Activated CD8-positive, alpha-beta T cell treated with anti-CD3 and anti-CD28 coated beads for 36 hours (primary cell): ENCODE results near the gene ZDHHC15. TPM values are rescaled to one million over a fixed set of nuclear protein-coding genes. Genes with fewer than 3 reads are reported as not detected.
"Not testable (repeated sequence)": the region's sequence is repeated elsewhere in the genome, so short reads cannot be mapped to it uniquely, and the experiment has no call there.

ENCODE experiments used
- ATAC-seq: fragments of 200-7000 bp; cut with Tn5 transposase; one replicate; pipeline ENCODE4 v1.10.0; 2021; ENCODE audit warnings: mild to moderate bottlenecking, moderate library complexity
- CTCF ChIA-PET: fragments of 350-600 bp; sonication (Branson Sonifier 250); formaldehyde crosslinking; loops from one replicate; lab custom pipeline; 2021; ENCODE audit warnings: antibody characterized with exemption; lab: Charles Lee
- POLR2A ChIA-PET: fragments of 350-600 bp; sonication (Branson Sonifier 250); formaldehyde crosslinking; loops from one replicate; lab custom pipeline; 2021; ENCODE audit warnings: antibody characterized with exemption; lab: Charles Lee
- DNase-seq: peaks from one replicate; pipeline ENCODE4 v3.0.0-alpha.2; 2020
- H3K27ac Mint-ChIP-seq: one replicate; pipeline ENCODE4 v1.8.0; 2021; ENCODE audit warnings: mild to moderate bottlenecking, mixed read lengths
- H3K27me3 Mint-ChIP-seq: one replicate; pipeline ENCODE4 v1.8.0; 2021; ENCODE audit warnings: mixed read lengths
- H3K36me3 Mint-ChIP-seq: one replicate; pipeline ENCODE4 v1.8.0; 2021; ENCODE audit warnings: low read depth, mixed read lengths
- H3K4me1 Mint-ChIP-seq: one replicate; pipeline ENCODE4 v1.8.0; 2021; ENCODE audit warnings: low read depth, mixed read lengths
- H3K4me3 Mint-ChIP-seq: one replicate; pipeline ENCODE4 v1.8.0; 2021; ENCODE audit warnings: mild to moderate bottlenecking, moderate library complexity, mixed read lengths
- H3K9me3 Mint-ChIP-seq: one replicate; pipeline ENCODE4 v1.8.0; 2021; ENCODE audit warnings: mixed read lengths
- CTCF ChIP-seq: fragments of 200-600 bp; IDR thresholded peaks from one replicate; pipeline ENCODE4 v1.8.0; 2022; ENCODE audit warnings: antibody characterized with exemption, mild to moderate bottlenecking
- intact Hi-C: fragments of 100-400 bp; cut with micrococcal nuclease; formaldehyde crosslinking; loops from one replicate; pipeline ENCODE4 v1.10.0; 2022
- total RNA-seq, 2 experiments: library from RNA; stranded (reverse); gene quantifications; one replicate each; pipeline ENCODE4 v1.2.3, GENCODE V29; 2021

ZDHHC15 gene
- total RNA-seq, 2 experiments from 2014 or later = 0.16 to 0.27 TPM

- intact Hi-C loops = no loop called here
- no peak for TF ChIP-seq CTCF
- ATAC-seq (no peak), DNase-seq (no peak)
- Mint-ChIP-seq H3K27me3 (no peaks in the 10 kb centered on the region), H3K36me3 (no peaks in the 10 kb centered on the region), H3K4me3 (no peak overlapping the region), H3K9me3 (peaks cover 5% of the 10 kb centered on the region), H3K4me1 (no peaks in the 10 kb centered on the region), H3K27ac (no peak overlapping the region)
- CTCF ChIA-PET = no interaction called here
- POLR2A ChIA-PET = no interaction called here
These were observed 38.9 kb downstream of the ZDHHC15 start for GRCh38 chrX:75483933-75484332.

- peaks cover 19% of the 10 kb centered on the region for H3K9me3 Mint-ChIP-seq
- H3K4me3 Mint-ChIP-seq, CTCF ChIA-PET, H3K4me1 Mint-ChIP-seq, intact Hi-C loops, POLR2A ChIA-PET, H3K27ac Mint-ChIP-seq, DNase-seq, ATAC-seq, H3K36me3 Mint-ChIP-seq, H3K27me3 Mint-ChIP-seq: not testable (repeated sequence)
These were observed 61.1 kb downstream of the ZDHHC15 start for GRCh38 chrX:75461780-75462179.

- Mint-ChIP-seq H3K36me3 (no peaks in the 10 kb centered on the region), H3K9me3 (no peaks in the 10 kb centered on the region), H3K27me3 (no peaks in the 10 kb centered on the region), H3K27ac (no peak overlapping the region), H3K4me3 (no peak overlapping the region), H3K4me1 (no peaks in the 10 kb centered on the region)
- intact Hi-C loops = no loop called here
- no peak for DNase-seq
- ATAC-seq = no peak
- ChIA-PET POLR2A (no interaction called here), CTCF (no interaction called here)
- TF ChIP-seq CTCF = no peak
These were observed 101.1 kb downstream of the ZDHHC15 start for GRCh38 chrX:75421688-75422230.

- ATAC-seq, DNase-seq, H3K36me3 Mint-ChIP-seq, H3K27me3 Mint-ChIP-seq, intact Hi-C loops, H3K27ac Mint-ChIP-seq, CTCF ChIA-PET, H3K4me1 Mint-ChIP-seq, H3K9me3 Mint-ChIP-seq, POLR2A ChIA-PET, H3K4me3 Mint-ChIP-seq: not testable (repeated sequence)
These were observed 115.7 kb downstream of the ZDHHC15 start for GRCh38 chrX:75407153-75407552.

GRCh38 chrX:75390470-75390869 is 132.4 kb downstream of the ZDHHC15 start:
- Mint-ChIP-seq H3K27ac (no peak overlapping the region), H3K4me3 (no peak overlapping the region), H3K9me3 (peaks cover 15% of the 10 kb centered on the region), H3K27me3 (no peaks in the 10 kb centered on the region), H3K4me1 (no peaks in the 10 kb centered on the region), H3K36me3 (no peaks in the 10 kb centered on the region)
- intact Hi-C loops = no loop called here
- no peak for DNase-seq
- ATAC-seq = no peak
- no peak for TF ChIP-seq CTCF
- ChIA-PET CTCF (no interaction called here), POLR2A (no interaction called here)

GRCh38 chrX:75369721-75370120 is 153.1 kb downstream of the ZDHHC15 start:
- Mint-ChIP-seq H3K27ac (no peak overlapping the region), H3K36me3 (no peaks in the 10 kb centered on the region), H3K4me1 (no peaks in the 10 kb centered on the region), H3K27me3 (no peaks in the 10 kb centered on the region), H3K4me3 (no peak overlapping the region), H3K9me3 (no peaks in the 10 kb centered on the region)
- ChIA-PET CTCF (no interaction called here), POLR2A (no interaction called here)
- intact Hi-C loops = no loop called here
- DNase-seq (no peak), ATAC-seq (no peak)
- TF ChIP-seq CTCF = no peak
